HG03565 (cell line): ENCODE measurements around the gene SLC44A2.

ENCODE experiments used
- ATAC-seq: cut with Tn5 transposase; IDR thresholded peaks from one replicate; pipeline ENCODE4 v1.9.1; 2021; ENCODE audit warnings: mild to moderate bottlenecking, moderate library complexity; ENCODE audit not compliant: unreplicated experiment

Gene SLC44A2

DNA sequence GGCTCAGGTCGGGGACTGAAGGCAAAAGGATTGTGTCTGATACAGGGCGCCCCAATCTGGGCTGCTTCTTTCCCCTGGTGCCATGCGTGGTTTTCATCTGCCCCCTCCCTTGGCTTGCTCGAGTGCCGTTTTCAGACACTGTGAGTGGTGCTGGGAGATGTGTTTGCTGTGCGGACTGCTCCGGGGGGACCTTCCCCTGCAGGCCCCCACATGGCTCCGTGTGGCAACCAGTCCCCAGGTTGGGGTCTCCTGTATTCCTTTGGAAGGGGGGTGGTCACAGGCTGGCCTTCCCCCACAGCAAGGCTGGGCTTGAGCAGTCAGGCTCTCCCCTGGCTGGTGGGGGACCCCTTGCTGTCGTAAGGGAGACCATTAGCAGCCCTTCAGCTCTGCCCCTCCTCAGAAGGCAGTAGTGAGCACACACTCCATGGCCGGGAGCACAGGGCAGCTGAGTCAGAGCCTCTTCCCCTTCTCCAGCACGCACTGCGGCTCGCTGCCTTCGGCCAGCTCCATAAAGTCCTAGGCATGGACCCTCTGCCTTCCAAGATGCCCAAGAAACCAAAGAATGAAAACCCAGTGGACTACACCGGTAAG, 55.3 kb downstream of the SLC44A2 start:
- no peak for ATAC-seq

DNA sequence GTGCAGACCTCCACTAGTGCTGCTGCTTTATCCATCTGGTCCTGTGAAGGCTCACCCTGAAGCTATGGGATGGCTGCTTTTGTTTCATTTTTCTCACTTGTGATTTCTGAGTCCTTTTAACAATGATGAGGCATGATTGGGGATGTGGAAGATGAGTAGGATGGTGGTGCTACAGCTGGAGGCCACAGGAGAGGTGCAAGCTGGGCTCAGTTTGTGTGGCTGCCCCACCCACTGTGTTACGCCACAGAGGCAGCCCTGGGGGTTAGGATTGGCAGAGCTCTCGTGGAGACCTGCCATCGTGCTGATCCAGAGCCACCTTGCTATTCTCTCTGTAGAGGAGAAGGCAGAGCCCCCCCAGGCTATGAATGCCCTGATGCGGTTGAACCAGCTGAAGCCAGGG, 56.3 kb downstream of the SLC44A2 start:
- no peak for ATAC-seq

DNA sequence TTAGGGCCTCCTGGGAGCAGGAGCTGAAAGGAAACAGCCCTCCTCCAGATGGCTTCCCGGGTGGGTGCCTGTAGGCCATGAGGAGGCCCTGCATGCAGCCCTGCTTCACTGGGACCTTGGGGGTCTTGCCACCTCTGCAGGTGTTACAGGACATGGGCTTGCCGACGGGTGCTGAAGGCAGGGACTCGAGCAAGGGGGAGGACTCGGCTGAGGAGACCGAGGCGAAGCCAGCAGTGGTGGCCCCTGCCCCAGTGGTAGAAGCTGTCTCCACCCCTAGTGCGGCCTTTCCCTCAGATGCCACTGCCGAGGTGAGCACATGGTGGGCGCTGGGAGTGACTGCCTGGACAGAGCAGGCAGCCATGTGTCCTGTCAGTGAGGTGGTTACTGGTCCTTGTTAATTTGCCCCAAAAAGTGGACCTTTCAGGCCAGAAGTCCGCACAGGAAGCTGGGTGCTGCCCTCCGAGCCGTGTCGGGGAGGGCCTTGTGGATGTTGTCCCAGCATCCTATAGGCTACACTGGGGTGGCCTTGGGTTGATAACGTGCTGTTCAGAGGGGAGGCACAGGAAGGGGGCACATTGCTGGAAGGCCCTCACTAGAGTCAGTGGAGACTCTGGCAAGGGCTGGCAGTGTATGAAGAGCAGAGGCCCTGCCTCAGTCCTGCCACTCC, 57.2 kb downstream of the SLC44A2 start:
- ATAC-seq: no peak

DNA sequence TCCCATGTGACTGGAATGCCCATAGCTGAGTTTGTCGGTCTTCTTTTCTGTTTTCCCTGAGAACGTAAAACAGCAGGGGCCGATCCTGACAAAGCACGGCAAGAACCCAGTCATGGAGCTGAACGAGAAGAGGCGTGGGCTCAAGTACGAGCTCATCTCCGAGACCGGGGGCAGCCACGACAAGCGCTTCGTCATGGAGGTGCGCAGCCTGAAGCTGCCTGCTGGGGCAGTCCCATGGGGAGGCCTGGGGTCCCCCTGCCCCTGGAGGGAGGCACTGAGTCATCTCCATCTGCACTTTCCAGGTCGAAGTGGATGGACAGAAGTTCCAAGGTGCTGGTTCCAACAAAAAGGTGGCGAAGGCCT, 57.7 kb downstream of the SLC44A2 start:
- no peak for ATAC-seq

DNA sequence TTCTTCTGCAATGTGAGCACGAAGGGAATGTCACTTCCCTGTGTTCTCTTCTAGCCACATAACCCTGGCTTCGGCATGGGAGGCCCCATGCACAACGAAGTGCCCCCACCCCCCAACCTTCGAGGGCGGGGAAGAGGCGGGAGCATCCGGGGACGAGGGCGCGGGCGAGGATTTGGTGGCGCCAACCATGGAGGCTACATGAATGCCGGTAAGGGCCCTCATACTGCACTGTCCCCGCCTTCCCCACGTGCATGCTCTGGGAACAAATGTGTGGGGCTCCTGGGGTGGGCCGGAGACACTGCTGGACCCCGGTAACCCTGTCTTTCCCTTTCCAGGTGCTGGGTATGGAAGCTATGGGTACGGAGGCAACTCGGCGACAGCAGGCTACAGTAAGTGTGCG, 58.2 kb downstream of the SLC44A2 start:
- no peak for ATAC-seq

DNA sequence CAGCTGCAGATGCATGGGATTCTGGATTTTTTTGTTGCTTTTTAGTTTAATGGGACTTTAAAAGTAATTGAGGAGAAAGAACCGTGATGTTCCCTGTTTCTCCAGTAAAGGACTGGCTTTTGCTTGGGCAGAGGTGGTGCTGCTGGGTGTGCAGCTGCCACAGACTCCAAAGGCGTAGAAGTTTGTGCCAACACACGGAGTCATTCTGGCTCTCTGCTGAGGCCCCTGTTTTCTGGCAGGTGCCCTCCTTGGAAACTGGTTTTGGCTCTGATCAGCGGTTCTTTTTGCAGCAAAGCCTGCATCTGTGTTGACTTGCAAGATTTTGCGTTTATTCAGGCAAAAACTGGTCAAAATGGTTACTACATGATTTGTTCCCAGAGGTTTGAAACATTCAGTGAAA, 59.9 kb downstream of the SLC44A2 start:
- ATAC-seq: no peak

DNA sequence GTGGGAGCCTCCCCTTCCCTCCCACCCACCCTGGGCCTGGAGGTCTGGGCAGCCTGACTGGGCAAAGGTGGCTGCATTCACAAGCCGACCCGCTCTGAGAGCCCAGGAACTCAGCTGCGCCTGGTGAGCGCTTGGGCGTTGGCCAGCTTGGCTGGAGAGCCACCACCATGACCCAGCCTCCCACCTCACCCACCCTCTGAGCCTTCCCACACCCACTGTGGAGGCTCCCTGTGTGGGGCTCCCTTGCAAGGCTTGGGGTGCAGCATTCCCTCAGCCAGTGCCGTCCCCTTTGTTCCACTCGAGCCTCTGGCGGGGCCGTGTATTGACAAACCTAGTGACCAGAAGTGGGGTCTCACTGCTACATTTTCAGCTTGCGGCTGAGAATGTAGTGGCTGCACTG, 60.8 kb downstream of the SLC44A2 start:
- ATAC-seq: no peak

DNA sequence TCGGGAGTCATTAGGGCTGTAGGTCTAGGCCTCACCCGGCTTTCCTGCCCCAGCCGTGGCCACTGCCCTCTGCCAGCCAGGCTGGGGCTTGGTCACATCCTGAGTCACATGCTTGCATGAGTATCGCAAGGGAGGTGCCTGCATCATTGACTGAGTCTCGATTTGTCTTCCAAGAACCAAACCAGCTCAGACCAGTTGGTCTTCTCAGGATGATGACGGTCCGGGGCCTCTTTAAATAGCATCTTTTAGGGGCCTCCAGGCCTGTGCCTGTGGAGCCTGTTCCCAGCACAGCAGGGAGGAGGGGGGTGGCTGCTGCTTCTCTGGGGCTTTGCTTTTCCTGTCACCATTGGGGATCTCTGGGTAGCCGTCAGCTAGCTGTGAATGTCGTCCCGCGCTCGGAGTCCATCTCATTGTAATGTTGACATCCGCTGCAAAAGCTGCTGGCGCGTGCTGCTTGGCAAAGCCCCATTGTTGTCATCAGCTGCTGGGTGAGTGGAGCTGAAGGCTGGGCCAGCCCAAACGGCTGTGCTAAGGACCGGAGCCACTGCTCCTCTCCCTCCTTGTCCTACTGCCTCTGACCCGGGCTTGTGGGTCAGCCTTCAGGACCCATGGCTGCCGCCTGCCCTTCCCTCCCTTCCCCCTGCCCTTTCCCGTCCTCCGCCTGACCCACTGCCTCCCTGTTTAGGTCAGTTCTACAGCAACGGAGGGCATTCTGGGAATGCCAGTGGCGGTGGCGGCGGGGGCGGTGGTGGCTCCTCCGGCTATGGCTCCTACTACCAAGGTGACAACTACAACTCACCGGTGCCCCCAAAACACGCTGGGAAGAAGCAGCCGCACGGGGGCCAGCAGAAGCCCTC, 61.5 kb downstream of the SLC44A2 start:
- no peak for ATAC-seq

DNA sequence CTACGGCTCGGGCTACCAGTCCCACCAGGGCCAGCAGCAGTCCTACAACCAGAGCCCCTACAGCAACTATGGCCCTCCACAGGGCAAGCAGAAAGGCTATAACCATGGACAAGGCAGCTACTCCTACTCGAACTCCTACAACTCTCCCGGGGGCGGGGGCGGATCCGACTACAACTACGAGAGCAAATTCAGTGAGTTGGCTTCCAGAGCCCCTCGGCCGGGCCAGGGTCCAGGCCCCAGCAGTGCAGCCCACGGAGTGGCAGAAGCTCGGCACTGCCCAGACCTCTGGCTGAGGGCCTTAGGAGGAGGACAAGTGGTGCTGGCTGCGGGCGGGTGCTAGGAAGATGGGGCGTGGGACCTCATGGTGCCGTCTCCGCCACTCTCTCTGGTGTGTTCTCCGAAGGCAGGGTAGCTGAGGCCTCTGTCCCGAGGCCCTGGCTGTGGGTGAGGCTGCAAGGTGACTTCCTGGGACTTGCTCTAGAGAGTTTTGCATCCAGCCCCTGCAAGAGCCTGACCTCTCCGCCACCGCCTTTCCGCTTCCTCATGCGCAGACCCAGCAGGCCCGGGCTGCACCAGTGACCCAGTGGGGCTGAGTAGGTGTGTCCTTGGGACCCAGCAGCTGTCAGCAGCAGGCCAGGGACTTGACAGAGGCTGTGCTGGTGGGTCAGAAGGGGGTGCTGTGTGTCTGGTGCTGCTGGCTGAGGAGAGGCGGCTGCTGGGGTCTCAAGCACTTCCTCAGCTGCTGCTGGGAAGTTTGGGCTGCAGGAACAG, 62.4 kb downstream of the SLC44A2 start:
- no peak for ATAC-seq

DNA sequence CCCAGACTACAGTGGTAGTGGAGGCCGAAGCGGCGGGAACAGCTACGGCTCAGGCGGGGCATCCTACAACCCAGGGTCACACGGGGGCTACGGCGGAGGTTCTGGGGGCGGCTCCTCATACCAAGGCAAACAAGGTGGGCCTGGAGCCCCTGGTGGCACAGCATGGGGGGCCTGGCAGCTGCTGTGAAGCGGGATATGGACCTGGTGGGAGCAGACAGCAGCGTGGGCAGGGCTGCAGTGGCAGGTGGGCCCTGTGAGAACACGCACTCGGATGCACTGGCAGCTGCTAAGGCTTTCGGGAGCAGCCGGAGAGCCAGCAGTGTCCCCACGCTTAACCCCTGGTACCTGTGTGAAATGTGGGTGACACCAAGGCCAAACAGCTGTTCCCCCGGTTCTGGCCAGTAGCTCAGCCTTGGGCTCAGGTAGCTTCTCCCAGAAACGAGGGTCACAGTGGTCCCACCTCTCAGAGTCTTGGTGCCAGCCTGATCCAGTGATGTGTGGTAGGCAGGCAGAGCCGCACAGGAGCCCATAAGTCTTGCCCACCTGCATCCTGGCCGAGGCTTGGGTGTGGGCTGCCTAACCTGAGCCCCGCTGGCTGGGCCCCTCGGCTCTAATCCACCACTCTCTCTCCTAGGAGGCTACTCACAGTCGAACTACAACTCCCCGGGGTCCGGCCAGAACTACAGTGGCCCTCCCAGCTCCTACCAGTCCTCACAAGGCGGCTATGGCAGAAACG, 63.4 kb downstream of the SLC44A2 start:
- no peak for ATAC-seq

DNA sequence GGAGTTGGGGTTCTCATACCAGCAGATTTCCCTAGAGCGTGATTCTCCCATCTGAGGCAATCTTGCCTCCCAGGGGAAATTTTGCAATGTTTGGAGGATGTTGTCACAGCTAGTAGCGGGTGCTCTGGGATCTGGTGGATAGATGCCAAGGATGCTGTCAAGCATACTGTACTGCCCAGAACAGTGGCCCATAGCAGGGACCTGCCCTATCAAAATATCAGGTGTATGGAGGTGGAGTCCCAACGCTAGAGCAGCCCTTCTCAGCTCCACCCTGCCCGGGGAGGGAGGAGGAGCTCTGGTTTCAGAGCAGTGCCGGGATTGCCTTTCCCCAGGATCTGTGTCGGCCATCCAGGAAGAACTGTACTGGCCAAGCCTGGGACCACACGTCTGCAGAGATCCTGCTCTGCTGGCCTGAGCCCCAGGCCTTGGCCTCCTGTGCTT, 65.0 kb downstream of the SLC44A2 start:
- no peak for ATAC-seq

DNA sequence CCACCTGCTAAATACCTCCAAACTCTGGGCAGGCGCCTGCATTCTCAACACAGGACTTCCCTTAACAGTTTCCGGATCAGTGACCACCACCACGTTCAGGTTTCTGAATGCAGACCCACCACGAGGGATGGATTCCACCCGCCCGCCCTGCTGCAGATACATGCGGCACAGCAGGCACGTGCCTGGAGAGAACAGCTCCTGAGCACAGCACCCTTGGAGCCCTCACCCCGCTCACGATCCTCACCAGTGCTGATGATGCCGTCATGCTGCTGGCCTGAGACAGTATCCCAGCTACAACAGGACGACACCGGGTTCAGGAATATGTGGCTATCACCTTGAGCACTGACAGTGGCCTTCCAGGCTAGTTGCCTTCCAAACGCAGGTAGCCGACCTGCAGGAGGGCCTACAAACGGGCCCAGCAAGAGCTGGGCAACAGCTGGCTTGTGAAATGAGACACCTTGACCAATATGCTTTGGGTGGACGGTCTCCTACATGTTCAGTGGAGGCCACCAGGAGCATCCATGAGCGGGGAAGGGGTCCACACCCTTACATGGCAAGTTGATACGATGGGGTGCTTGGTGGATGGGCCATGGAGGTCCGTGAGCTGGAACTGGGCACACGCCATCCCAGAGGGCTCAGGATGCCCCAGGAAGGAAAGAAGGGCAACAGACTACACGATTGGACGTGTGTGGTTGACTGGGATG, 66.0 kb downstream of the SLC44A2 start:
- no peak for ATAC-seq

DNA sequence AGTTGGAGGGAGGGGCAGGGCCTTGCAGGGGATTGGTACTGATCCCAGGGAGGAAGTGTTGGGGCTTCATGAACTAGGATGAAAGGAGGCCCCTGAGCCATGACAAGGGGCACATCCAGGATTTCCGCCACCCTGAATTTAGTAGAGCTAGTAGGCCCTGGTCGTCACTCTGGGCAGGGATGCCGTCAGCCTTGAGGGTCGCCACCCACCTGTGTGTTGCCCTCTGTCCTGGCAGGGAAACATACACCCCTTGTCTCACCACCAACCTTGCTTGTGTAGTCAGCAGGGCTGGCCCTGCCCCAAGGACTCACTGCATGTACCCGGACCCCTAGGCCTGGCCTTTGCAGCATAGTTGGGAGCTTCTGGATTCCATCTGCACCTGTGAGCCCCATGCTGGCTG, 66.5 kb downstream of the SLC44A2 start:
- no peak for ATAC-seq

DNA sequence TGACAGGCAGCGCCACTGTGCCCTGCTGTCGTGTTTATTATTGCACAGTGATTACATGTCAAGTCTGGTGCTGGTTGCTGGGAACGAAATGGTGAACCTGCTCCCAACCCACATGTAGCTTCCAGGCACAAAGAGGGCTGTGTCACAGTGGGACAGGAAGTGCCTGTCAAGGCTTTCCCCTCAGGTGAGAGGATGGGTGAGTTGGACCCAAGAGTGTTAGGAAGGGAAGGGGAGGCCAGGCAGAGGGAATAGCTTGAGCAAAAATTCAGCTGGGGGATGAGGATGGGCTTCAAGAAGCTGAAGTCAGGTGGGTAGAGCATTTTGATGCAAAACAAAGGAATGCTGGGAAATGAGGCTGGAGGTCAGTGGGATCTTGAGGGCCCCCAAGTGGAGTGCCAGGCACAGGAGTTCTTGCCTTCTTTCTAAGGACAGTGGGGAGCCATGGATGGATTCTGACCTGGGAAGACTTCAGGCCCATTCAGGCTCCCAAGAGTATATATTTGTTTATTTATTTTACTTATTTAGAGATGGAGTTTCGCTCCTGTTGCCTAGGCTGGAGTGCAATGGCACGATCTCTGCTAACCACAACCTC, 67.4 kb downstream of the SLC44A2 start:
- ATAC-seq: no peak
